ENCODE data around the gene NGFR.

Gene NGFR

GRCh38 chr17:49452661-49453060, 42.4 kb upstream of the NGFR start:
- H3K4me3 ChIP-seq (ENCODE audit: low read depth, low read length): no peak overlapping the region
- no peak for TF ChIP-seq CTCF (IDR thresholded peaks at IDR 0.05; ENCODE audit: borderline replicate concordance, insufficient read depth, low read depth, low read length)

- no peak for TF ChIP-seq CTCF (IDR thresholded peaks at IDR 0.05; ENCODE audit: borderline replicate concordance, insufficient read depth, low read depth, low read length)
Observed at GRCh38 chr17:49454050-49454449, 41.0 kb upstream of the NGFR start.

GRCh38 chr17:49455272-49455861, 39.7 kb upstream of the NGFR start:
- H3K4me3 ChIP-seq (ENCODE audit: low read depth, low read length): no peak overlapping the region
- no peak for TF ChIP-seq CTCF (IDR thresholded peaks at IDR 0.05; ENCODE audit: borderline replicate concordance, insufficient read depth, low read depth, low read length)

More at GRCh38 chr17:49454050-49454449, 41.0 kb upstream of the NGFR start:
- no peak overlapping the region for H3K4me3 ChIP-seq (ENCODE audit: low read depth, low read length)

GRCh38 chr17:49456183-49456965, 38.7 kb upstream of the NGFR start:
- TF ChIP-seq CTCF (IDR thresholded peaks at IDR 0.05; ENCODE audit: borderline replicate concordance, insufficient read depth, low read depth, low read length): no peak
- no peak overlapping the region for H3K4me3 ChIP-seq (ENCODE audit: low read depth, low read length)

GRCh38 chr17:49457564-49458535, 37.2 kb upstream of the NGFR start:
- no peak for TF ChIP-seq CTCF (IDR thresholded peaks at IDR 0.05; ENCODE audit: borderline replicate concordance, insufficient read depth, low read depth, low read length)
- H3K4me3 ChIP-seq (ENCODE audit: low read depth, low read length): no peak overlapping the region

- no peak overlapping the region for H3K4me3 ChIP-seq (ENCODE audit: low read depth, low read length)
- no peak for TF ChIP-seq CTCF (IDR thresholded peaks at IDR 0.05; ENCODE audit: borderline replicate concordance, insufficient read depth, low read depth, low read length)
Observed at GRCh38 chr17:49459401-49459984, 35.6 kb upstream of the NGFR start.

Measured in GM12875 (cell line).